ENCODE results near the gene SLC2A11.

- no peak for TF ChIP-seq POLR2A (IDR thresholded peaks at IDR 0.05; ENCODE audit: borderline replicate concordance, extremely low read depth, insufficient read depth, insufficient read length)
- no peak for TF ChIP-seq CTCF (IDR thresholded peaks at IDR 0.05 in 2 of 3, conservative IDR thresholded peaks at IDR 0.05 in 1 of 3; ENCODE audit: borderline replicate concordance in 1 of 3, insufficient read depth in 1 of 3, low read depth in 2 of 3, low read length in 2 of 3)
- no peak for TF ChIP-seq RAD21 (IDR thresholded peaks at IDR 0.05; ENCODE audit: low read depth)
- no peak for TF ChIP-seq SP1 (IDR thresholded peaks at IDR 0.05; ENCODE audit: low read depth)
- TF ChIP-seq ZBTB33 (IDR thresholded peaks at IDR 0.05; ENCODE audit: extremely low read depth, insufficient replicate concordance, low read length), result no peak
- no peak for TF ChIP-seq POLR2AphosphoS5 (IDR thresholded peaks at IDR 0.05; ENCODE audit: low read depth, low read length)
- TF ChIP-seq MAX (IDR thresholded peaks at IDR 0.05), result no peak
- no peak for TF ChIP-seq ATF3 (IDR thresholded peaks at IDR 0.05)
Measured at GRCh38 chr22:23912293-23912903, 54.7 kb downstream of the SLC2A11 start.
